Measurements from ENCODE around the gene POLN.

Gene POLN

GRCh38 chr4:2103127-2103842 is 138.6 kb downstream of the POLN start:
- DNase-seq: no peak

- DNase-seq: no peak
Observed at GRCh38 chr4:2102045-2102883, 139.7 kb downstream of the POLN start.

GRCh38 chr4:2101346-2102044 is 140.4 kb downstream of the POLN start:
- DNase-seq: no peak

- no peak for DNase-seq
Observed at GRCh38 chr4:2096073-2096609, 145.8 kb downstream of the POLN start.

- DNase-seq: no peak
Observed at GRCh38 chr4:2095236-2096072, 146.5 kb downstream of the POLN start.

- no peak for DNase-seq
Observed at GRCh38 chr4:2094545-2094944, 147.4 kb downstream of the POLN start.

GRCh38 chr4:2093265-2093664 is 148.7 kb downstream of the POLN start:
- no peak for DNase-seq

GRCh38 chr4:2092669-2093053 is 149.3 kb downstream of the POLN start:
- DNase-seq: no peak

- DNase-seq: no peak
Observed at GRCh38 chr4:2091990-2092668, 149.8 kb downstream of the POLN start.

GRCh38 chr4:2090642-2091041 is 151.3 kb downstream of the POLN start:
- DNase-seq: no peak

- no peak for DNase-seq
Observed at GRCh38 chr4:2089222-2089621, 152.7 kb downstream of the POLN start.

GRCh38 chr4:2087170-2087569 is 154.8 kb downstream of the POLN start:
- no peak for DNase-seq

GRCh38 chr4:2085496-2085901 is 156.4 kb downstream of the POLN start:
- no peak for DNase-seq

GRCh38 chr4:2084316-2084715 is 157.6 kb downstream of the POLN start:
- DNase-seq: no peak

GRCh38 chr4:2083826-2084160 is 158.1 kb downstream of the POLN start:
- no peak for DNase-seq

- peak; percentile 4 for DNase-seq
Observed at GRCh38 chr4:2083116-2083825, 158.7 kb downstream of the POLN start.

GRCh38 chr4:2082627-2083026 is 159.3 kb downstream of the POLN start:
- DNase-seq: no peak

GRCh38 chr4:2082118-2082517 is 159.8 kb downstream of the POLN start:
- DNase-seq: no peak

- peak; percentile 3 for DNase-seq
Observed at GRCh38 chr4:2081540-2081939, 160.4 kb downstream of the POLN start.

- peak; percentile 12 for DNase-seq
Observed at GRCh38 chr4:2080429-2081300, 161.3 kb downstream of the POLN start.

Data from CD4-positive, alpha-beta T cell treated with Interleukin-15 for 1 hour (primary cell).